Right forelimb (tissue), 1 donor: ENCODE data around the gene ZNF70.
"Not testable (repeated sequence)": the region's sequence is repeated elsewhere in the genome, so short reads cannot be mapped to it uniquely, and the experiment has no call there.

Experiments
- DNase-seq: peaks from one replicate; pipeline ENCODE4 v3.0.0-alpha.2; 2018

The ZNF70 gene

GRCh38 chr22:23755711-23756110 lies 4.8 kb upstream of the ZNF70 start:
- DNase-seq = no peak

- no peak for DNase-seq
Observed at GRCh38 chr22:23754980-23755636, 4.2 kb upstream of the ZNF70 start.

GRCh38 chr22:23754220-23754919 lies 3.5 kb upstream of the ZNF70 start, which contains the start of gene VPREB3:
TSS of gene VPREB3 (minus strand) at chr22:23754425. CDS start at chr22:23754363, 62 bp downstream.
- no peak for DNase-seq

- DNase-seq = no peak
Observed at GRCh38 chr22:23753385-23753784, 2.5 kb upstream of the ZNF70 start.

GRCh38 chr22:23752750-23753149 lies 1.8 kb upstream of the ZNF70 start:
- no peak for DNase-seq

GRCh38 chr22:23752090-23752691 lies 1.3 kb upstream of the ZNF70 start:
- DNase-seq = no peak

- DNase-seq = no peak
Observed at GRCh38 chr22:23751441-23751996, 607 bp upstream of the ZNF70 start.

- peak; percentile 64 for DNase-seq
Observed at GRCh38 chr22:23750367-23750713, 572 bp downstream of the ZNF70 start.

- DNase-seq = peak; percentile 68
Observed at GRCh38 chr22:23749841-23750301, 1.0 kb downstream of the ZNF70 start.

GRCh38 chr22:23745791-23746190 lies 5.1 kb downstream of the ZNF70 start:
- DNase-seq = no peak

- no peak for DNase-seq
Observed at GRCh38 chr22:23744485-23744884, 6.4 kb downstream of the ZNF70 start.

- DNase-seq = no peak
Observed at GRCh38 chr22:23744001-23744400, 6.9 kb downstream of the ZNF70 start.

- DNase-seq = peak; percentile 81
Observed at GRCh38 chr22:23743303-23743705, 7.6 kb downstream of the ZNF70 start.

GRCh38 chr22:23742505-23743264 lies 8.2 kb downstream of the ZNF70 start:
- no peak for DNase-seq

- DNase-seq = no peak
Observed at GRCh38 chr22:23737696-23738095, 13.2 kb downstream of the ZNF70 start.

GRCh38 chr22:23728108-23728507 lies 22.8 kb downstream of the ZNF70 start:
- not testable (repeated sequence) for DNase-seq

GRCh38 chr22:23722724-23723123 lies 28.2 kb downstream of the ZNF70 start:
- DNase-seq = no peak

- no peak for DNase-seq
Observed at GRCh38 chr22:23722160-23722559, 28.8 kb downstream of the ZNF70 start.

- DNase-seq = no peak
Observed at GRCh38 chr22:23720855-23721254, 30.1 kb downstream of the ZNF70 start.

GRCh38 chr22:23718371-23719165 lies 32.3 kb downstream of the ZNF70 start:
- no peak for DNase-seq

GRCh38 chr22:23716811-23717801 lies 33.8 kb downstream of the ZNF70 start:
- DNase-seq = peak; percentile 92
